Thyroid gland (tissue), 4 donors: ENCODE measurements around the gene CDH16.

Experiments
- POLR2A ChIP-seq, 2 donors: fragments of 450-650 bp; IDR thresholded peaks; one replicate each; pipeline ENCODE4 v1.6.1; 2017; ENCODE audit warnings: antibody characterized with exemption in 2 of 2, mild to moderate bottlenecking in 2 of 2, moderate library complexity in 1 of 2
- TF ChIP-seq, protein P1 (sequence below), 6 experiments: fragments of 200-600 bp in 3 of 6; fragments of 450-650 bp in 3 of 6; sonication (generic) in 3 of 6; IDR thresholded peaks; one replicate each; pipeline ENCODE4 v1.5.1; 2016 to 2019; ENCODE audit warnings: antibody characterized with exemption in 6 of 6, mild to moderate bottlenecking in 2 of 6, inconsistent platforms in 1 of 6, moderate library complexity in 1 of 6

DNA sequence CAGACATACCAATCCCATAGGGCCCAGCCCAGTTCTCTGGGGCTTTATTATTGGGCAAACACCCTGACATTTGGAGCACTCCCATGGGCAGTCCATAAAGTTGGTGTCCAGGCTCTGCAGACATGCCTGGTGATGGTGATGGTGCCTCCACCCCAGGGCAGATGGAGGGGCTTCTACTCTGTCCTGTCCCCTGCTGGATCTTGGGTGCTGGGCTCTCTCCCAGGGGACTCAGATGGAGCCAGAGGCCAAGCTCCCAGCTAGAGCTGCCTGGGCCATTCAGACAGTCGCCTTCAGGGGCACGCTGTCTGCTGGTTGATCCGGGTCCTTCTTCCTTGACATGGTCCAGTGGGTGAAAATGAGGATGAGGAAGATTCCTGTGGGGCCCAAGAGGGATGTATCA, 10.6 kb downstream of the CDH16 start:
- TF ChIP-seq, protein P1, sequence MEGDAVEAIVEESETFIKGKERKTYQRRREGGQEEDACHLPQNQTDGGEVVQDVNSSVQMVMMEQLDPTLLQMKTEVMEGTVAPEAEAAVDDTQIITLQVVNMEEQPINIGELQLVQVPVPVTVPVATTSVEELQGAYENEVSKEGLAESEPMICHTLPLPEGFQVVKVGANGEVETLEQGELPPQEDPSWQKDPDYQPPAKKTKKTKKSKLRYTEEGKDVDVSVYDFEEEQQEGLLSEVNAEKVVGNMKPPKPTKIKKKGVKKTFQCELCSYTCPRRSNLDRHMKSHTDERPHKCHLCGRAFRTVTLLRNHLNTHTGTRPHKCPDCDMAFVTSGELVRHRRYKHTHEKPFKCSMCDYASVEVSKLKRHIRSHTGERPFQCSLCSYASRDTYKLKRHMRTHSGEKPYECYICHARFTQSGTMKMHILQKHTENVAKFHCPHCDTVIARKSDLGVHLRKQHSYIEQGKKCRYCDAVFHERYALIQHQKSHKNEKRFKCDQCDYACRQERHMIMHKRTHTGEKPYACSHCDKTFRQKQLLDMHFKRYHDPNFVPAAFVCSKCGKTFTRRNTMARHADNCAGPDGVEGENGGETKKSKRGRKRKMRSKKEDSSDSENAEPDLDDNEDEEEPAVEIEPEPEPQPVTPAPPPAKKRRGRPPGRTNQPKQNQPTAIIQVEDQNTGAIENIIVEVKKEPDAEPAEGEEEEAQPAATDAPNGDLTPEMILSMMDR (IDR thresholded peaks at IDR 0.05): no peak
- no peak for TF ChIP-seq POLR2A (IDR thresholded peaks at IDR 0.05)
